ENCODE measurements around the gene EPN1. TPM values are rescaled to one million over a fixed set of nuclear protein-coding genes. Genes with fewer than 3 reads are reported as not detected.
A peak's percentile ranks its signal among the peaks of the same experiment; 100 is the strongest.

The EPN1 gene
- total and polyA plus RNA-seq, 9 of the 15 experiments (the other 6 are each of a cell fraction or from before 2014, with no cell fraction given), result 0.08 to 138 (median 12.7) TPM

- TF ChIP-seq POLR2AphosphoS2 (IDR thresholded peaks at IDR 0.05; ENCODE audit: low read length), result no peak
- TF ChIP-seq CTBP1 (IDR thresholded peaks at IDR 0.05; ENCODE audit: borderline replicate concordance), result peak; percentile 87
- TF ChIP-seq CEBPG (CRISPR knock-in tag; IDR thresholded peaks at IDR 0.05), result no peak
- no peak for TF ChIP-seq CEBPG (tag; conservative IDR thresholded peaks at IDR 0.05 in 1 of 2, IDR thresholded peaks at IDR 0.05 in 1 of 2)
- TF ChIP-seq SIN3A (IDR thresholded peaks at IDR 0.05; ENCODE audit: borderline replicate concordance in 2 of 2, control insufficient read depth in 1 of 2, low read depth in 2 of 2, low read length in 2 of 2), result peak; percentile 34 to 72; a peak in 2 of 4 replicates
- no peak for TF ChIP-seq ZNF445 (CRISPR knock-in tag; IDR thresholded peaks at IDR 0.05; ENCODE audit: low read depth)
- no peak for TF ChIP-seq HMG20A (CRISPR knock-in tag; conservative IDR thresholded peaks at IDR 0.05)
- TF ChIP-seq GTF2F1 (IDR thresholded peaks at IDR 0.05; ENCODE audit: low read depth, low read length), result no peak
- TF ChIP-seq ERF (CRISPR knock-in tag; IDR thresholded peaks at IDR 0.05), result 0 out of 2 replicates have a peak, but pooled peaks have one; percentile 46
- peak; percentile 98 for TF ChIP-seq E2F8 (IDR thresholded peaks at IDR 0.05; ENCODE audit: low read depth, partially characterized antibody)
- TF ChIP-seq SMAD2 (IDR thresholded peaks at IDR 0.05; ENCODE audit: low read depth, low read length), result no peak
- no peak for TF ChIP-seq ZNF707 (CRISPR knock-in tag; conservative IDR thresholded peaks at IDR 0.05)
- no peak for TF ChIP-seq ZC3H4 (CRISPR knock-in tag; IDR thresholded peaks at IDR 0.05; ENCODE audit: borderline replicate concordance)
- no peak for TF ChIP-seq HOMEZ (CRISPR knock-in tag; IDR thresholded peaks at IDR 0.05)
- peak; percentile 73; the same call in 1 of the 2 replicates for TF ChIP-seq CC2D1A (IDR thresholded peaks at IDR 0.05)
- no peak for TF ChIP-seq CHAMP1 (IDR thresholded peaks at IDR 0.05)
- TF ChIP-seq RBM14 (IDR thresholded peaks at IDR 0.05; ENCODE audit: borderline replicate concordance, insufficient read depth, low read depth, low read length), result no peak
- TF ChIP-seq ELF2 (CRISPR knock-in tag; IDR thresholded peaks at IDR 0.05), result peak; percentile 98
- no peak; the same call in 1 of the 2 replicates for TF ChIP-seq HLTF (IDR thresholded peaks at IDR 0.05)
- TF ChIP-seq ZNF431 (CRISPR knock-in tag; IDR thresholded peaks at IDR 0.05), result peak; percentile 73
- no peak for TF ChIP-seq ZNF354B (CRISPR knock-in tag; IDR thresholded peaks at IDR 0.05)
- peak; percentile 71 for TF ChIP-seq SOX6 (IDR thresholded peaks at IDR 0.05)
- peak; percentile 66 to 74; a peak in 3 of 4 replicates for TF ChIP-seq MAZ (CRISPR knock-in tag; conservative IDR thresholded peaks at IDR 0.05 in 1 of 2, IDR thresholded peaks at IDR 0.05 in 1 of 2)
Observed at GRCh38 chr19:55653651-55654322, 21.2 kb upstream of the EPN1 start (continued).
